Activated CD8-positive, alpha-beta memory T cell treated with anti-CD3 and anti-CD28 coated beads for 1 hour (primary cell): Measurements from ENCODE around the gene NIPAL4.
"Not testable (repeated sequence)": the region's sequence is repeated elsewhere in the genome, so short reads cannot be mapped to it uniquely, and the experiment has no call there.

ENCODE experiments used
- DNase-seq, 2 donors: peaks; one replicate each; pipeline ENCODE4 v3.0.0-alpha.2; 2020; ENCODE audit warnings: low read depth in 1 of 2; ENCODE audit errors: extremely low read depth in 1 of 2

Gene NIPAL4

GRCh38 chr5:157459715-157460599 is at the start of gene NIPAL4:
TSS of gene NIPAL4 (plus strand) at chr5:157460213. CDS start at chr5:157460321, 108 bp downstream.
- DNase-seq: peak in 1 of 2 donors; percentile 3

- no peak for DNase-seq
Observed at GRCh38 chr5:157415838-157416237, 44.2 kb upstream of the NIPAL4 start.

- not testable (repeated sequence) for DNase-seq
Observed at GRCh38 chr5:157419521-157419920, 40.5 kb upstream of the NIPAL4 start.

GRCh38 chr5:157429920-157430319 is 30.1 kb upstream of the NIPAL4 start:
- DNase-seq: not testable (repeated sequence)

- no peak for DNase-seq
Observed at GRCh38 chr5:157431544-157432200, 28.3 kb upstream of the NIPAL4 start.

- no peak for DNase-seq
Observed at GRCh38 chr5:157434096-157434495, 25.9 kb upstream of the NIPAL4 start.

- no peak for DNase-seq
Observed at GRCh38 chr5:157443041-157443549, 16.9 kb upstream of the NIPAL4 start.

GRCh38 chr5:157444224-157444623 is 15.8 kb upstream of the NIPAL4 start:
- no peak for DNase-seq

- DNase-seq: no peak
Observed at GRCh38 chr5:157445745-157446411, 14.1 kb upstream of the NIPAL4 start.

GRCh38 chr5:157446412-157446935 is 13.5 kb upstream of the NIPAL4 start:
- DNase-seq: no peak

GRCh38 chr5:157447201-157447637 is 12.8 kb upstream of the NIPAL4 start:
- DNase-seq: no peak

GRCh38 chr5:157449011-157449723 is 10.8 kb upstream of the NIPAL4 start:
- DNase-seq: no peak

GRCh38 chr5:157450024-157450423 is 10.0 kb upstream of the NIPAL4 start:
- no peak for DNase-seq

- no peak for DNase-seq
Observed at GRCh38 chr5:157451806-157452205, 8.2 kb upstream of the NIPAL4 start.

GRCh38 chr5:157454273-157454672 is 5.7 kb upstream of the NIPAL4 start:
- no peak for DNase-seq

- no peak for DNase-seq
Observed at GRCh38 chr5:157455057-157455456, 5.0 kb upstream of the NIPAL4 start.

- no peak for DNase-seq
Observed at GRCh38 chr5:157456301-157456700, 3.7 kb upstream of the NIPAL4 start.

- DNase-seq: no peak
Observed at GRCh38 chr5:157457391-157457790, 2.6 kb upstream of the NIPAL4 start.

- DNase-seq: no peak
Observed at GRCh38 chr5:157458835-157459234, 1.2 kb upstream of the NIPAL4 start.
